HepG2 (cell line): ENCODE results near the gene COL9A2. TPM values are rescaled to one million over a fixed set of nuclear protein-coding genes. Genes with fewer than 3 reads are reported as not detected.
A peak's percentile ranks its signal among the peaks of the same experiment; 100 is the strongest.

Source experiments
- BRCA1 ChIP-seq: sonication (generic); formaldehyde crosslinking; IDR thresholded peaks from 2 replicates; pipeline ENCODE4 v1.4.0; 2020; ENCODE audit warnings: missing genetic modification reagents
- BRD4 ChIP-seq: sonication (generic); formaldehyde crosslinking; IDR thresholded peaks from 2 replicates; pipeline ENCODE4 v1.4.0; 2020; ENCODE audit warnings: missing genetic modification reagents
- FOXC1 ChIP-seq: sonication (generic); formaldehyde crosslinking; IDR thresholded peaks from 2 replicates; pipeline ENCODE4 v1.8.0; 2022; ENCODE audit warnings: mild to moderate bottlenecking, missing genetic modification reagents, borderline replicate concordance
- MED13 ChIP-seq: sonication (generic); formaldehyde crosslinking; IDR thresholded peaks from 2 replicates; pipeline ENCODE4 v1.5.0; 2020; ENCODE audit warnings: missing genetic modification reagents
- MTF1 ChIP-seq: sonication (generic); formaldehyde crosslinking; IDR thresholded peaks from 2 replicates; pipeline ENCODE4 v1.5.0; 2020; ENCODE audit warnings: missing genetic modification reagents
- PAF1 ChIP-seq: IDR thresholded peaks from 2 replicates; pipeline ENCODE4 v1.6.1; 2016; ENCODE audit warnings: missing genetic modification reagents, missing compliant biosample characterization
- SRY ChIP-seq: sonication (generic); formaldehyde crosslinking; IDR thresholded peaks from 2 replicates; pipeline ENCODE4 v1.8.0; 2022; ENCODE audit warnings: mild to moderate bottlenecking, missing genetic modification reagents
- TBL1XR1 ChIP-seq: fragments of 150-350 bp; IDR thresholded peaks from 2 replicates; pipeline ENCODE4 v1.6.1; 2014; ENCODE audit warnings: borderline replicate concordance, low read length; ENCODE audit not compliant: partially characterized antibody
- ZFP82 ChIP-seq: sonication (generic); formaldehyde crosslinking; IDR thresholded peaks from 2 replicates; pipeline ENCODE4 v1.5.1; 2020; ENCODE audit warnings: mild to moderate bottlenecking, missing genetic modification reagents, borderline replicate concordance
- ZNF407 ChIP-seq: sonication (generic); formaldehyde crosslinking; IDR thresholded peaks from one replicate; pipeline ENCODE4 v1.5.1; 2020; ENCODE audit warnings: mild to moderate bottlenecking, missing genetic modification reagents; ENCODE audit errors: not compliant biosample characterization
- ZNF484 ChIP-seq: sonication (generic); formaldehyde crosslinking; IDR thresholded peaks from 2 replicates; pipeline ENCODE4 v1.5.1; 2020; ENCODE audit warnings: mild to moderate bottlenecking, low read depth, missing genetic modification reagents, borderline replicate concordance
- ZNF550 ChIP-seq: sonication (generic); formaldehyde crosslinking; IDR thresholded peaks from 2 replicates; pipeline ENCODE4 v1.4.0; 2020; ENCODE audit warnings: mild to moderate bottlenecking, missing genetic modification reagents, borderline replicate concordance
- ZNF556 ChIP-seq: sonication (generic); formaldehyde crosslinking; IDR thresholded peaks from 2 replicates; pipeline ENCODE4 v1.4.0; 2020; ENCODE audit warnings: mild to moderate bottlenecking, missing genetic modification reagents, borderline replicate concordance
- ZNF766 ChIP-seq: sonication (generic); formaldehyde crosslinking; IDR thresholded peaks from 2 replicates; pipeline ENCODE4 v1.5.0; 2020; ENCODE audit warnings: missing genetic modification reagents, borderline replicate concordance
- ZNF790 ChIP-seq: sonication (generic); formaldehyde crosslinking; IDR thresholded peaks from 2 replicates; pipeline ENCODE4 v1.8.0; 2022; ENCODE audit warnings: missing genetic modification reagents, mild to moderate bottlenecking, borderline replicate concordance
- ZNF816 ChIP-seq: sonication (generic); formaldehyde crosslinking; IDR thresholded peaks from 2 replicates; pipeline ENCODE4 v1.8.0; 2022; ENCODE audit warnings: missing genetic modification reagents, mild to moderate bottlenecking, borderline replicate concordance
- polyA plus RNA-seq, 8 experiments: library from polyadenylated mRNA; depleted of rRNA in 3 of 8; stranded (reverse) in 7 of 8; unstranded in 1 of 8; fragments of >200 nt; fragmentation: Illumina TruSeq in 4 of 8; extraction: Trizol in 4 of 8; gene quantifications; 2 replicates each; pipeline versions ENCODE4 v1.2.1 to v1.2.3, GENCODE V29; 2011 to 2016; ENCODE audit warnings: low read depth in 4 of 8, missing spikeins in 1 of 8, mixed read lengths in 1 of 8; ENCODE audit not compliant: insufficient read depth in 1 of 8
- total RNA-seq, 5 experiments: library from RNA; depleted of rRNA; stranded (reverse); fragments of >200 nt; fragmentation: Illumina TruSeq; extraction: Trizol; gene quantifications; 2 replicates each; pipeline ENCODE4 v1.2.3, GENCODE V29; 2016; ENCODE audit warnings: low read depth in 1 of 5
- TF ChIP-seq, protein P1 (sequence below): sonication (generic); formaldehyde crosslinking; IDR thresholded peaks from 2 replicates; pipeline ENCODE4 v1.5.1; 2020; ENCODE audit warnings: missing genetic modification reagents, mild to moderate bottlenecking, borderline replicate concordance
- TF ChIP-seq, protein P2 (sequence below), 2 experiments: IDR thresholded peaks; 2 replicates each; pipeline ENCODE4 v1.6.1; 2011 to 2012; ENCODE audit warnings: low read length in 2 of 2, borderline replicate concordance in 1 of 2, low read depth in 1 of 2, mild to moderate bottlenecking in 1 of 2, moderate library complexity in 1 of 2

The COL9A2 gene
- total and polyA plus RNA-seq, 2 of the 13 experiments (the other 11 are each of a cell fraction or from before 2014, with no cell fraction given), result 20.2 to 26.9 TPM

DNA sequence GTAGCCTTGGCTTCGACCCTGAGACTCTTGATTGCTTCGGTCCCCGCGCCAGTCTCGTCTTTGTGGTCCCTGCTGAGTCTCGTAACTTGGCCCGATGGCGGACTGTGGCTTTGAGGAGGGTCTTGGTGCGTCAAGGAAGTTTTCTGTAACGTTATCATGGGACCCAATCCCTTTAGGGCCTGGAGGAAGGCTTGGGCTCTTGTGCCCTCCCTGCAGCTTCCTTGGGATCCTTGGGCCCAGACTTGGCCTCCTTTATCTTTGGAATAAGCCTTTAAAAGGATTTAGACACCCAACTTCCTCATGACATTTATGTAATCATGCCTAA is 58.7 kb downstream of the COL9A2 start (continued):
- TF ChIP-seq ZFP82 (CRISPR knock-in tag) (0 out of 2 replicates have a peak, but pooled peaks have one; percentile 34), ZNF790 (CRISPR knock-in tag) (0 out of 2 replicates have a peak, but pooled peaks have one; percentile 6), ZNF407 (CRISPR knock-in tag) (no peak), ZNF766 (CRISPR knock-in tag) (no peak), PAF1 (CRISPR knock-in tag) (no peak), FOXC1 (CRISPR knock-in tag) (no peak), BRD4 (CRISPR knock-in tag) (0 out of 2 replicates have a peak, but pooled peaks have one; percentile 9), ZNF556 (no peak), TBL1XR1 (no peak), SRY (CRISPR knock-in tag) (no peak), MED13 (CRISPR knock-in tag) (peak; percentile 22; the same call in 1 of the 2 replicates), MTF1 (CRISPR knock-in tag) (0 out of 2 replicates have a peak, but pooled peaks have one; percentile 15), BRCA1 (CRISPR knock-in tag) (peak; percentile 19; the same call in 1 of the 2 replicates), ZNF484 (CRISPR knock-in tag) (no peak), ZNF550 (no peak), ZNF816 (CRISPR knock-in tag) (0 out of 2 replicates have a peak, but pooled peaks have one; percentile 22)
- TF ChIP-seq, protein P1, sequence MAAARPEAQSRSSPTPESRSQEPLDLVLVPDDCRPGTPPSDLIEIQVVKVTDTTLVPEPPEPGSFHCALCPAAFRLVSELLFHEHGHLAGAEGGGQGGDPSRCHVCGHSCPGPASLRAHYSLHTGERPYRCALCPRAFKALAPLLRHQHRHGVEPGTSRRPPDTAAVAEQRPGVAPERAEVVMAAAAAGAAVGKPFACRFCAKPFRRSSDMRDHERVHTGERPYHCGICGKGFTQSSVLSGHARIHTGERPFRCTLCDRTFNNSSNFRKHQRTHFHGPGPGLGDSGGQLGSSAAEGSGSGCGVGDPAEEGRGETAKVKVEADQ (CRISPR knock-in tag), result no peak
- TF ChIP-seq, protein P2, sequence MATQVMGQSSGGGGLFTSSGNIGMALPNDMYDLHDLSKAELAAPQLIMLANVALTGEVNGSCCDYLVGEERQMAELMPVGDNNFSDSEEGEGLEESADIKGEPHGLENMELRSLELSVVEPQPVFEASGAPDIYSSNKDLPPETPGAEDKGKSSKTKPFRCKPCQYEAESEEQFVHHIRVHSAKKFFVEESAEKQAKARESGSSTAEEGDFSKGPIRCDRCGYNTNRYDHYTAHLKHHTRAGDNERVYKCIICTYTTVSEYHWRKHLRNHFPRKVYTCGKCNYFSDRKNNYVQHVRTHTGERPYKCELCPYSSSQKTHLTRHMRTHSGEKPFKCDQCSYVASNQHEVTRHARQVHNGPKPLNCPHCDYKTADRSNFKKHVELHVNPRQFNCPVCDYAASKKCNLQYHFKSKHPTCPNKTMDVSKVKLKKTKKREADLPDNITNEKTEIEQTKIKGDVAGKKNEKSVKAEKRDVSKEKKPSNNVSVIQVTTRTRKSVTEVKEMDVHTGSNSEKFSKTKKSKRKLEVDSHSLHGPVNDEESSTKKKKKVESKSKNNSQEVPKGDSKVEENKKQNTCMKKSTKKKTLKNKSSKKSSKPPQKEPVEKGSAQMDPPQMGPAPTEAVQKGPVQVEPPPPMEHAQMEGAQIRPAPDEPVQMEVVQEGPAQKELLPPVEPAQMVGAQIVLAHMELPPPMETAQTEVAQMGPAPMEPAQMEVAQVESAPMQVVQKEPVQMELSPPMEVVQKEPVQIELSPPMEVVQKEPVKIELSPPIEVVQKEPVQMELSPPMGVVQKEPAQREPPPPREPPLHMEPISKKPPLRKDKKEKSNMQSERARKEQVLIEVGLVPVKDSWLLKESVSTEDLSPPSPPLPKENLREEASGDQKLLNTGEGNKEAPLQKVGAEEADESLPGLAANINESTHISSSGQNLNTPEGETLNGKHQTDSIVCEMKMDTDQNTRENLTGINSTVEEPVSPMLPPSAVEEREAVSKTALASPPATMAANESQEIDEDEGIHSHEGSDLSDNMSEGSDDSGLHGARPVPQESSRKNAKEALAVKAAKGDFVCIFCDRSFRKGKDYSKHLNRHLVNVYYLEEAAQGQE (IDR thresholded peaks at IDR 0.05; ENCODE audit: borderline replicate concordance in 1 of 2, low read depth in 1 of 2, low read length in 2 of 2), result no peak
